Activated T-cell treated with anti-CD3 and anti-CD28 coated beads, Interleukin-2, amount 50 U/mL, for 48 hours (primary cell): ENCODE measurements around the gene FDXR.
A peak's percentile ranks its signal among the peaks of the same experiment; 100 is the strongest.

ENCODE experiments used
- DNase-seq, 2 experiments: peaks; one replicate each; pipeline ENCODE4 v3.0.0-alpha.2; 2020

The FDXR gene

GRCh38 chr17:74893936-74894671, 21.3 kb upstream of the FDXR start:
- no peak for DNase-seq

GRCh38 chr17:74892974-74893911, 20.4 kb upstream of the FDXR start, which contains the start of gene FADS6:
Gene FADS6, minus strand, starts transcription at chr17:74893633. Its CDS starts 38 bp downstream, at chr17:74893595.
- DNase-seq, result no peak

GRCh38 chr17:74892013-74892841, 19.4 kb upstream of the FDXR start:
- DNase-seq, result no peak

- no peak for DNase-seq
These were observed 17.8 kb upstream of the FDXR start for GRCh38 chr17:74890554-74890953.

GRCh38 chr17:74888469-74888868, 15.7 kb upstream of the FDXR start:
- no peak for DNase-seq

- DNase-seq, result no peak
These were observed 10.5 kb upstream of the FDXR start for GRCh38 chr17:74883241-74883745.

- no peak for DNase-seq
These were observed 9.9 kb upstream of the FDXR start for GRCh38 chr17:74882517-74883240.

GRCh38 chr17:74881073-74881472, 8.3 kb upstream of the FDXR start:
- no peak for DNase-seq

- no peak for DNase-seq
These were observed 6.5 kb upstream of the FDXR start for GRCh38 chr17:74879308-74879707.

GRCh38 chr17:74878658-74879057, 5.9 kb upstream of the FDXR start:
- DNase-seq, result no peak

GRCh38 chr17:74877592-74878548, 5.1 kb upstream of the FDXR start:
- DNase-seq, result no peak

GRCh38 chr17:74875977-74876593, 3.3 kb upstream of the FDXR start:
- no peak for DNase-seq

GRCh38 chr17:74875155-74875976, 2.6 kb upstream of the FDXR start:
- no peak for DNase-seq

- no peak for DNase-seq
These were observed 1.8 kb upstream of the FDXR start for GRCh38 chr17:74874615-74875037.

- no peak for DNase-seq
These were observed 1.2 kb upstream of the FDXR start for GRCh38 chr17:74873874-74874614.

GRCh38 chr17:74873037-74873873, 461 bp upstream of the FDXR start:
- peak; percentile 99 to 100 for DNase-seq

GRCh38 chr17:74871356-74872076, 1.3 kb downstream of the FDXR start:
- no peak for DNase-seq
